GM12878 (cell line): ENCODE results near the gene ALG5. TPM values are rescaled to one million over a fixed set of nuclear protein-coding genes. Genes with fewer than 3 reads are reported as not detected.
A peak's percentile ranks its signal among the peaks of the same experiment; 100 is the strongest.

ENCODE experiments used
- BACH1 ChIP-seq: fragments of 450-650 bp; IDR thresholded peaks from 2 replicates; pipeline ENCODE4 v1.6.1; 2017; ENCODE audit warnings: mild to moderate bottlenecking, borderline replicate concordance
- CBFB ChIP-seq: IDR thresholded peaks from 2 replicates; pipeline ENCODE4 v1.6.1; 2016; ENCODE audit warnings: antibody characterized with exemption, low read depth
- CEBPB ChIP-seq, 2 experiments: fragments of 150-350 bp in 1 of 2; IDR thresholded peaks; 2 replicates each; pipeline ENCODE4 v1.6.1; 2012 to 2014; ENCODE audit warnings: low read depth in 2 of 2, low read length in 2 of 2, borderline replicate concordance in 1 of 2, inconsistent platforms in 1 of 2
- CREM ChIP-seq: IDR thresholded peaks from 2 replicates; pipeline ENCODE4 v1.6.1; 2014; ENCODE audit warnings: antibody characterized with exemption, low read depth
- EED ChIP-seq: sonication (generic); IDR thresholded peaks from 2 replicates; pipeline ENCODE4 v1.6.1; 2016; ENCODE audit warnings: antibody characterized with exemption, low read depth
- ELK1 ChIP-seq: IDR thresholded peaks from 2 replicates; pipeline ENCODE4 v1.6.1; 2012; ENCODE audit warnings: low read depth, low read length, improper control_type of control experiment
- EP300 ChIP-seq, 2 experiments: fragments of 150-350 bp in 1 of 2; IDR thresholded peaks; 2 replicates each; pipeline ENCODE4 v1.6.1; 2011 to 2012; ENCODE audit warnings: low read depth in 2 of 2, low read length in 2 of 2, borderline replicate concordance in 1 of 2, improper control_type of control experiment in 1 of 2, inconsistent platforms in 1 of 2; ENCODE audit not compliant: control insufficient read depth in 1 of 2
- ESRRA ChIP-seq: IDR thresholded peaks from 2 replicates; pipeline ENCODE4 v1.6.1; 2012; ENCODE audit warnings: mild to moderate bottlenecking, low read length, improper control_type of control experiment
- FOS ChIP-seq: IDR thresholded peaks from 3 replicates; pipeline ENCODE4 v1.6.1; 2011; ENCODE audit warnings: borderline replicate concordance; ENCODE audit not compliant: insufficient read length; ENCODE audit errors: extremely low read depth
- FOXM1 ChIP-seq: IDR thresholded peaks from 2 replicates; pipeline ENCODE4 v1.6.1; 2012; ENCODE audit warnings: low read depth, mild to moderate bottlenecking, inconsistent platforms, low read length, moderate library complexity
- GABPA ChIP-seq: IDR thresholded peaks from 2 replicates; pipeline ENCODE4 v1.6.1; 2014; ENCODE audit warnings: antibody characterized with exemption, low read depth, mild to moderate bottlenecking, inconsistent platforms
- HDAC2 ChIP-seq: fragments of 200-600 bp; sonication (generic); IDR thresholded peaks from 2 replicates; pipeline ENCODE4 v1.6.1; 2017
- HDAC6 ChIP-seq: fragments of 200-600 bp; sonication (generic); IDR thresholded peaks from one replicate; pipeline ENCODE4 v1.8.0; 2017; ENCODE audit warnings: antibody characterized with exemption; ENCODE audit not compliant: unreplicated experiment
- IRF5 ChIP-seq: fragments of 450-650 bp; IDR thresholded peaks from 2 replicates; pipeline ENCODE4 v1.6.1; 2017; ENCODE audit warnings: borderline replicate concordance
- KAT2A ChIP-seq: conservative IDR thresholded peaks from 2 replicates; pipeline ENCODE4 v1.6.1; 2011; ENCODE audit warnings: low read depth, low read length; ENCODE audit not compliant: control insufficient read depth
- KLF5 ChIP-seq: fragments of 450-650 bp; IDR thresholded peaks from 2 replicates; pipeline ENCODE4 v1.6.1; 2014; ENCODE audit warnings: mild to moderate bottlenecking; ENCODE audit not compliant: partially characterized antibody
- MEF2A ChIP-seq: IDR thresholded peaks from 2 replicates; pipeline ENCODE4 v1.6.1; 2011; ENCODE audit warnings: low read depth, mild to moderate bottlenecking, low read length, moderate library complexity; ENCODE audit not compliant: insufficient read depth
- MTA2 ChIP-seq: fragments of 450-650 bp; IDR thresholded peaks from 2 replicates; pipeline ENCODE4 v1.6.1; 2016; ENCODE audit warnings: low read depth, mild to moderate bottlenecking, moderate library complexity
- NFIC ChIP-seq: IDR thresholded peaks from 2 replicates; pipeline ENCODE4 v1.6.1; 2012; ENCODE audit warnings: low read depth, mild to moderate bottlenecking, inconsistent platforms, low read length, moderate library complexity
- POLR2A ChIP-seq: IDR thresholded peaks from 2 replicates; pipeline ENCODE4 v1.6.1; 2011; ENCODE audit warnings: low read depth, mild to moderate bottlenecking, low read length
- POU2F2 ChIP-seq: IDR thresholded peaks from 3 replicates; pipeline ENCODE4 v1.6.1; 2011; ENCODE audit warnings: low read depth, mild to moderate bottlenecking, low read length, borderline replicate concordance
- SMARCA5 ChIP-seq: fragments of 450-650 bp; IDR thresholded peaks from 2 replicates; pipeline ENCODE4 v1.6.1; 2017; ENCODE audit warnings: mild to moderate bottlenecking
- SUPT20H ChIP-seq: IDR thresholded peaks from 2 replicates; pipeline ENCODE4 v1.6.1; 2011; ENCODE audit warnings: low read depth, mild to moderate bottlenecking, low read length, moderate library complexity, borderline replicate concordance; ENCODE audit not compliant: control insufficient read depth
- ZNF217 ChIP-seq: fragments of 450-650 bp; IDR thresholded peaks from 2 replicates; pipeline ENCODE4 v1.6.1; 2017; ENCODE audit warnings: antibody characterized with exemption, mild to moderate bottlenecking
- polyA plus RNA-seq, 11 experiments: library from polyadenylated mRNA; depleted of rRNA in 4 of 11; unstranded in 6 of 11; stranded (reverse) in 5 of 11; fragments of >200 nt; fragmentation: Nextera tagmentation in 4 of 11; fragmentation: Illumina TruSeq in 1 of 11; extraction: Ambion mirVana in 4 of 11; extraction: Trizol in 1 of 11; gene quantifications; 1 replicate in 1 of 11; 2 replicates in 10 of 11; pipeline versions ENCODE4 v1.2.1 to v1.2.3, GENCODE V29; 2011 to 2016; ENCODE audit warnings: inconsistent platforms in 2 of 11, missing spikeins in 2 of 11, low read depth in 1 of 11
- total RNA-seq, 4 experiments: library from RNA; depleted of rRNA in 3 of 4; stranded (reverse); fragments of >200 nt in 3 of 4; fragmentation: Illumina TruSeq in 1 of 4; extraction: Trizol in 1 of 4; gene quantifications; 2 replicates each; pipeline versions ENCODE4 v1.2.1 to v1.2.3, GENCODE V29; 2013 to 2021
- TF ChIP-seq, protein P1 (sequence below): fragments of 150-350 bp; IDR thresholded peaks from 2 replicates; pipeline ENCODE4 v1.6.1; 2014; ENCODE audit warnings: mild to moderate bottlenecking, low read depth, low read length

ALG5 gene
- total and polyA plus RNA-seq, 10 of the 15 experiments (the other 5 are each of a cell fraction or from before 2014, with no cell fraction given): 23.9 to 82.2 (median 42.5) TPM

- TF ChIP-seq IRF5 (no peak), EP300 (IDR thresholded peaks at IDR 0.05; ENCODE audit: borderline replicate concordance in 1 of 2, control insufficient read depth in 1 of 2, low read depth in 2 of 2, low read length in 2 of 2) (0 out of 4 replicates have a peak, but pooled peaks of 1 of the 2 experiments have one; percentile 10), NFIC (no peak), BACH1 (peak; percentile 86), FOXM1 (no peak), KAT2A (no peak), SMARCA5 (peak; percentile 99), SUPT20H (no peak), HDAC6 (peak; percentile 50), POU2F2 (peak; percentile 75; the same call in 1 of the 3 replicates), FOS (no peak), CBFB (no peak), EED (no peak; the same call in 1 of the 2 replicates), CREM (peak; percentile 59; the same call in 1 of the 2 replicates), MTA2 (no peak), HDAC2 (no peak), ELK1 (peak; percentile 64; the same call in 1 of the 2 replicates), GABPA (peak; percentile 66; the same call in 1 of the 2 replicates), ZNF217 (peak; percentile 55; the same call in 1 of the 2 replicates), KLF5 (peak; percentile 69), MEF2A (0 out of 2 replicates have a peak, but pooled peaks have one; percentile 14), CEBPB (IDR thresholded peaks at IDR 0.05; ENCODE audit: borderline replicate concordance in 1 of 2, low read depth in 2 of 2, low read length in 2 of 2) (no peak), ESRRA (no peak), POLR2A (peak; percentile 95)
- TF ChIP-seq, protein P1, sequence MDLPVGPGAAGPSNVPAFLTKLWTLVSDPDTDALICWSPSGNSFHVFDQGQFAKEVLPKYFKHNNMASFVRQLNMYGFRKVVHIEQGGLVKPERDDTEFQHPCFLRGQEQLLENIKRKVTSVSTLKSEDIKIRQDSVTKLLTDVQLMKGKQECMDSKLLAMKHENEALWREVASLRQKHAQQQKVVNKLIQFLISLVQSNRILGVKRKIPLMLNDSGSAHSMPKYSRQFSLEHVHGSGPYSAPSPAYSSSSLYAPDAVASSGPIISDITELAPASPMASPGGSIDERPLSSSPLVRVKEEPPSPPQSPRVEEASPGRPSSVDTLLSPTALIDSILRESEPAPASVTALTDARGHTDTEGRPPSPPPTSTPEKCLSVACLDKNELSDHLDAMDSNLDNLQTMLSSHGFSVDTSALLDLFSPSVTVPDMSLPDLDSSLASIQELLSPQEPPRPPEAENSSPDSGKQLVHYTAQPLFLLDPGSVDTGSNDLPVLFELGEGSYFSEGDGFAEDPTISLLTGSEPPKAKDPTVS: 0 out of 2 replicates have a peak, but pooled peaks have one; percentile 60
Measured at GRCh38 chr13:36999054-36999714, at the start of gene ALG5 (continued).
